ENCODE data around the gene CHST1. TPM values are rescaled to one million over a fixed set of nuclear protein-coding genes. Genes with fewer than 3 reads are reported as not detected.
A peak's percentile ranks its signal among the peaks of the same experiment; 100 is the strongest.

CHST1 gene
- total RNA-seq, 1 experiment from 2014 or later = 3.1 TPM

GRCh38 chr11:45674481-45675190, 9.2 kb upstream of the CHST1 start:
- no peak for DNase-seq (ENCODE audit: low read depth)

- DNase-seq (ENCODE audit: low read depth) = no peak
Measured at GRCh38 chr11:45673441-45673840, 8.0 kb upstream of the CHST1 start.

GRCh38 chr11:45672593-45672992, 7.2 kb upstream of the CHST1 start:
- DNase-seq (ENCODE audit: low read depth) = no peak

GRCh38 chr11:45671246-45672171, 6.1 kb upstream of the CHST1 start:
- no peak for DNase-seq (ENCODE audit: low read depth)

GRCh38 chr11:45670386-45671135, 5.1 kb upstream of the CHST1 start:
- DNase-seq (ENCODE audit: low read depth) = no peak

- no peak for DNase-seq (ENCODE audit: low read depth)
Measured at GRCh38 chr11:45669956-45670355, 4.5 kb upstream of the CHST1 start.

- DNase-seq (ENCODE audit: low read depth) = no peak
Measured at GRCh38 chr11:45669146-45669545, 3.7 kb upstream of the CHST1 start.

GRCh38 chr11:45667929-45668680, 2.7 kb upstream of the CHST1 start:
- DNase-seq (ENCODE audit: low read depth) = no peak

GRCh38 chr11:45666648-45667642, 1.5 kb upstream of the CHST1 start:
- no peak for DNase-seq (ENCODE audit: low read depth)

GRCh38 chr11:45665933-45666647, 668 bp upstream of the CHST1 start:
- no peak for DNase-seq (ENCODE audit: low read depth)

GRCh38 chr11:45664376-45665205, 831 bp downstream of the CHST1 start:
- no peak for DNase-seq (ENCODE audit: low read depth)

GRCh38 chr11:45663486-45664375, 1.7 kb downstream of the CHST1 start:
- DNase-seq (ENCODE audit: low read depth) = peak; percentile 37

GRCh38 chr11:45662665-45663485, 2.5 kb downstream of the CHST1 start:
- peak; percentile 93 for DNase-seq (ENCODE audit: low read depth)

- DNase-seq (ENCODE audit: low read depth) = no peak
Measured at GRCh38 chr11:45662096-45662664, 3.2 kb downstream of the CHST1 start.

GRCh38 chr11:45661439-45662055, 3.9 kb downstream of the CHST1 start:
- no peak for DNase-seq (ENCODE audit: low read depth)

Data from LHCN-M2 (cell line).